Uterus (tissue), 4 donors: Measurements from ENCODE around the gene PEPD. TPM values are rescaled to one million over a fixed set of nuclear protein-coding genes. Genes with fewer than 3 reads are reported as not detected.

ENCODE experiments used
- DNase-seq, 2 donors: peaks; one replicate each; pipeline ENCODE4 v3.0.0-alpha.2; 2019 to 2020
- H3K27ac ChIP-seq, 2 donors: fragments of 200-600 bp; sonication (generic); 1 replicate in 1 of 2; 2 replicates in 1 of 2; pipeline ENCODE4 v1.5.1; 2016 to 2018
- H3K27me3 ChIP-seq, 2 donors: fragments of 200-600 bp; sonication (generic); one replicate each; pipeline ENCODE4 v1.5.1; 2018 to 2019; ENCODE audit warnings: control low read depth in 1 of 2
- H3K36me3 ChIP-seq, 2 donors: fragments of 200-600 bp; sonication (generic); one replicate each; pipeline ENCODE4 v1.5.1; 2019; ENCODE audit warnings: control low read depth in 1 of 2
- H3K4me1 ChIP-seq, 2 donors: fragments of 200-600 bp; sonication (generic); one replicate each; pipeline ENCODE4 v1.5.1; 2018 to 2019; ENCODE audit warnings: control low read depth in 1 of 2
- H3K4me3 ChIP-seq, 2 donors: fragments of 200-600 bp; sonication (generic); 1 replicate in 1 of 2; 2 replicates in 1 of 2; pipeline ENCODE4 v1.5.1; 2018 to 2019; ENCODE audit warnings: mild to moderate bottlenecking in 1 of 2
- H3K9me3 ChIP-seq, 2 donors: fragments of 200-600 bp; sonication (generic); one replicate each; pipeline ENCODE4 v1.5.1; 2019; ENCODE audit warnings: control low read depth in 1 of 2
- CTCF ChIP-seq, 4 experiments: fragments of 200-600 bp in 2 of 4; fragments of 450-650 bp in 2 of 4; sonication (generic) in 2 of 4; IDR thresholded peaks; one replicate each; pipeline ENCODE4 v1.5.1; 2016 to 2019; ENCODE audit warnings: antibody characterized with exemption in 4 of 4, mild to moderate bottlenecking in 2 of 4, moderate library complexity in 1 of 4
- POLR2A ChIP-seq, 2 donors: fragments of 450-650 bp; IDR thresholded peaks; one replicate each; pipeline ENCODE4 v1.6.1; 2016; ENCODE audit warnings: antibody characterized with exemption in 2 of 2, mild to moderate bottlenecking in 1 of 2, moderate library complexity in 1 of 2
- intact Hi-C: fragments of 100-400 bp; cut with DNase I; formaldehyde crosslinking; loops from one replicate; pipeline ENCODE4 v1.15.1; 2023; ENCODE audit warnings: low total_unique reads
- total RNA-seq, 4 donors: library from RNA; depleted of rRNA in 3 of 4; stranded (reverse); fragments of >200 nt in 3 of 4; gene quantifications; one replicate each; pipeline versions ENCODE4 v1.1.0 to v1.2.4, GENCODE V29; 2014 to 2023
- donor health status: DM: yes; HTN: yes; CAD: no.

The PEPD gene
- total RNA-seq, 4 donors from 2014 or later: 26.1 to 47.0 (median 37.9) TPM

- no peak for DNase-seq
- H3K9me3 ChIP-seq: no peaks in the 10 kb centered on the region
- no peak overlapping the region for H3K27ac ChIP-seq
- TF ChIP-seq POLR2A (IDR thresholded peaks at IDR 0.05): no peak
- no peak for TF ChIP-seq CTCF (IDR thresholded peaks at IDR 0.05)
- H3K36me3 ChIP-seq: no peaks in the 10 kb centered on the region
- no peaks in the 10 kb centered on the region for H3K27me3 ChIP-seq
- no peaks in the 10 kb centered on the region for H3K4me1 ChIP-seq
- intact Hi-C loops: no loop called here
- no peak overlapping the region for H3K4me3 ChIP-seq
Measured at GRCh38 chr19:33422369-33423180, 99.0 kb downstream of the PEPD start.

GRCh38 chr19:33421368-33421767, 100.2 kb downstream of the PEPD start:
- Histone ChIP-seq H3K4me1 (peaks cover 0 to 7% of the 10 kb centered on the region in 2 donors), H3K27me3 (no peaks in the 10 kb centered on the region), H3K4me3 (no peak overlapping the region), H3K36me3 (no peaks in the 10 kb centered on the region), H3K9me3 (no peaks in the 10 kb centered on the region), H3K27ac (no peak overlapping the region)
- no peak for DNase-seq
- no peak for TF ChIP-seq CTCF (IDR thresholded peaks at IDR 0.05)
- no peak for TF ChIP-seq POLR2A (IDR thresholded peaks at IDR 0.05)
- intact Hi-C loops: no loop called here

GRCh38 chr19:33420821-33421220, 100.8 kb downstream of the PEPD start:
- Histone ChIP-seq H3K9me3 (no peaks in the 10 kb centered on the region), H3K36me3 (no peaks in the 10 kb centered on the region), H3K27ac (no peak overlapping the region), H3K27me3 (no peaks in the 10 kb centered on the region), H3K4me3 (no peak overlapping the region), H3K4me1 (peaks cover 0 to 7% of the 10 kb centered on the region in 2 donors)
- intact Hi-C loops: no loop called here
- DNase-seq: no peak
- TF ChIP-seq POLR2A (IDR thresholded peaks at IDR 0.05) (no peak), CTCF (IDR thresholded peaks at IDR 0.05) (no peak)

GRCh38 chr19:33419788-33420130, 101.8 kb downstream of the PEPD start:
- TF ChIP-seq CTCF (IDR thresholded peaks at IDR 0.05): no peak
- TF ChIP-seq POLR2A (IDR thresholded peaks at IDR 0.05): no peak
- H3K27me3 ChIP-seq: no peaks in the 10 kb centered on the region
- no peak overlapping the region for H3K4me3 ChIP-seq
- intact Hi-C loops: loop anchor here (10.0 kb wide), 2 partner anchors 275 to 355 kb away; no protein-coding TSS in a partner anchor
- H3K36me3 ChIP-seq: no peaks in the 10 kb centered on the region
- DNase-seq: no peak
- H3K9me3 ChIP-seq: no peaks in the 10 kb centered on the region
- no peak overlapping the region for H3K27ac ChIP-seq
- H3K4me1 ChIP-seq: peaks cover 0 to 7% of the 10 kb centered on the region in 2 donors
